GM21447 (cell line): ENCODE data around the gene SEC23IP.
"Not testable (repeated sequence)": the region's sequence is repeated elsewhere in the genome, so short reads cannot be mapped to it uniquely, and the experiment has no call there.

ENCODE experiments used
- ATAC-seq: cut with Tn5 transposase; IDR thresholded peaks from one replicate; pipeline ENCODE4 v1.9.1; 2021; ENCODE audit not compliant: unreplicated experiment

Gene SEC23IP

GRCh38 chr10:119892188-119893065 is at the start of gene SEC23IP:
Gene SEC23IP, plus strand, starts transcription at chr10:119892730. Its CDS starts 53 bp downstream, at chr10:119892783.
- peak; percentile 99 for ATAC-seq

GRCh38 chr10:119845656-119846055 is 46.9 kb upstream of the SEC23IP start:
- no peak for ATAC-seq

GRCh38 chr10:119849031-119849789 is 43.3 kb upstream of the SEC23IP start:
- no peak for ATAC-seq

GRCh38 chr10:119849944-119850343 is 42.6 kb upstream of the SEC23IP start:
- no peak for ATAC-seq

GRCh38 chr10:119852277-119852676 is 40.3 kb upstream of the SEC23IP start:
- ATAC-seq = no peak

- ATAC-seq = no peak
These were observed 39.7 kb upstream of the SEC23IP start for GRCh38 chr10:119852822-119853221.

- no peak for ATAC-seq
These were observed 39.0 kb upstream of the SEC23IP start for GRCh38 chr10:119853574-119853973.

- ATAC-seq = no peak
These were observed 34.5 kb upstream of the SEC23IP start for GRCh38 chr10:119858063-119858462.

GRCh38 chr10:119859420-119860258 is 32.9 kb upstream of the SEC23IP start:
- no peak for ATAC-seq

GRCh38 chr10:119860866-119861607 is 31.5 kb upstream of the SEC23IP start:
- ATAC-seq = no peak

GRCh38 chr10:119862524-119862923 is 30.0 kb upstream of the SEC23IP start:
- ATAC-seq = no peak

- ATAC-seq = no peak
These were observed 28.5 kb upstream of the SEC23IP start for GRCh38 chr10:119863951-119864565.

- ATAC-seq = no peak
These were observed 26.8 kb upstream of the SEC23IP start for GRCh38 chr10:119865699-119866240.

- no peak for ATAC-seq
These were observed 25.2 kb upstream of the SEC23IP start for GRCh38 chr10:119867317-119867716.

GRCh38 chr10:119869398-119869797 is 23.1 kb upstream of the SEC23IP start:
- not testable (repeated sequence) for ATAC-seq

- ATAC-seq = peak; percentile 35
These were observed 20.5 kb upstream of the SEC23IP start for GRCh38 chr10:119871881-119872609.

- ATAC-seq = no peak
These were observed 20.0 kb upstream of the SEC23IP start, which contains the start of gene MCMBP for GRCh38 chr10:119872610-119872859. Gene MCMBP, minus strand, starts transcription at chr10:119872843. Its CDS starts 259 bp downstream, at chr10:119872584.

GRCh38 chr10:119872860-119873681 is 19.5 kb upstream of the SEC23IP start:
- peak; percentile 81 for ATAC-seq
